Fibroblast of the aortic adventitia (primary cell): ENCODE data around the gene DDR1. TPM values are rescaled to one million over a fixed set of nuclear protein-coding genes. Genes with fewer than 3 reads are reported as not detected.
"Not testable (repeated sequence)": the region's sequence is repeated elsewhere in the genome, so short reads cannot be mapped to it uniquely, and the experiment has no call there.

Experiments
- DNase-seq: peaks from one replicate; pipeline ENCODE4 v3.0.0-alpha.2; 2010; ENCODE audit warnings: low read depth
- H3K4me3 ChIP-seq: 2 replicates; pipeline ENCODE4 v1.5.1; 2011; ENCODE audit warnings: low read depth, mild to moderate bottlenecking, control low read depth, low read length, moderate library complexity
- CTCF ChIP-seq: IDR thresholded peaks from 2 replicates; pipeline ENCODE4 v1.5.1; 2011; ENCODE audit warnings: mild to moderate bottlenecking, low read length, control low read depth, inconsistent platforms; ENCODE audit not compliant: insufficient read depth
- total RNA-seq: library from RNA; depleted of rRNA; stranded (reverse); fragments of >200 nt; gene quantifications from 2 replicates; pipeline ENCODE4 v1.2.3, GENCODE V29; 2012; ENCODE audit warnings: low replicate concordance

The DDR1 gene
- total RNA-seq, 1 donor = 7.7 TPM

GRCh38 chr6:30862156-30862875 is 22.0 kb upstream of the DDR1 start:
- DNase-seq = no peak
- no peak for TF ChIP-seq CTCF
- no peak overlapping the region for H3K4me3 ChIP-seq

GRCh38 chr6:30864325-30864724 is 20.0 kb upstream of the DDR1 start:
- TF ChIP-seq CTCF = no peak
- no peak overlapping the region for H3K4me3 ChIP-seq
- DNase-seq = no peak

- H3K4me3 ChIP-seq, DNase-seq: not testable (repeated sequence)
These were observed 15.0 kb upstream of the DDR1 start for GRCh38 chr6:30869241-30869749.

- no peak overlapping the region for H3K4me3 ChIP-seq
- TF ChIP-seq CTCF = no peak
- no peak for DNase-seq
These were observed 13.8 kb upstream of the DDR1 start for GRCh38 chr6:30870546-30870945.

- TF ChIP-seq CTCF = no peak
These were observed 12.6 kb upstream of the DDR1 start for GRCh38 chr6:30871592-30872183.

GRCh38 chr6:30873137-30873640 is 11.1 kb upstream of the DDR1 start:
- no peak for TF ChIP-seq CTCF
- H3K4me3 ChIP-seq = no peak overlapping the region
- no peak for DNase-seq

More at GRCh38 chr6:30871592-30872183, 12.6 kb upstream of the DDR1 start:
- DNase-seq = no peak
- H3K4me3 ChIP-seq = no peak overlapping the region

- not testable (repeated sequence) for DNase-seq, H3K4me3 ChIP-seq
These were observed 10.5 kb upstream of the DDR1 start for GRCh38 chr6:30873795-30874194.
